Uterus (tissue), 2 donors: ENCODE results near the gene OR2A1.
"Not testable (repeated sequence)": the region's sequence is repeated elsewhere in the genome, so short reads cannot be mapped to it uniquely, and the experiment has no call there.

Experiments used
- CTCF ChIP-seq, 4 experiments: fragments of 200-600 bp in 2 of 4; fragments of 450-650 bp in 2 of 4; sonication (generic) in 2 of 4; IDR thresholded peaks; one replicate each; pipeline ENCODE4 v1.5.1; 2016 to 2019; ENCODE audit warnings: antibody characterized with exemption in 4 of 4, mild to moderate bottlenecking in 2 of 4, moderate library complexity in 1 of 4
- POLR2A ChIP-seq, 2 donors: fragments of 450-650 bp; IDR thresholded peaks; one replicate each; pipeline ENCODE4 v1.6.1; 2016; ENCODE audit warnings: antibody characterized with exemption in 2 of 2, mild to moderate bottlenecking in 1 of 2, moderate library complexity in 1 of 2

- TF ChIP-seq CTCF, POLR2A (IDR thresholded peaks at IDR 0.05): not testable (repeated sequence)
These were observed 55.0 kb downstream of the OR2A1 start for GRCh38 chr7:144367250-144367649.
